Stomach (tissue), 4 donors: Measurements from ENCODE around the gene TCL1A.

ENCODE experiments used
- CTCF ChIP-seq, 7 experiments: fragments of 450-650 bp in 4 of 7; fragments of 200-600 bp in 3 of 7; sonication (generic) in 3 of 7; IDR thresholded peaks; one replicate each; pipeline ENCODE4 v1.5.1; 2016 to 2019; ENCODE audit warnings: antibody characterized with exemption in 7 of 7, control low read depth in 2 of 7, mild to moderate bottlenecking in 1 of 7
- EP300 ChIP-seq: sonication (generic); formaldehyde crosslinking; IDR thresholded peaks from one replicate; pipeline ENCODE4 v1.6.1; 2017; ENCODE audit warnings: antibody characterized with exemption
- POLR2A ChIP-seq, 4 donors: fragments of 450-650 bp; IDR thresholded peaks; one replicate each; pipeline ENCODE4 v1.6.1; 2016; ENCODE audit warnings: antibody characterized with exemption in 4 of 4, control low read depth in 2 of 4, mild to moderate bottlenecking in 1 of 4, moderate library complexity in 1 of 4
- POLR2AphosphoS5 ChIP-seq, 3 donors: sonication (generic); formaldehyde crosslinking; IDR thresholded peaks; one replicate each; pipeline ENCODE4 v1.6.1; 2016; ENCODE audit warnings: antibody characterized with exemption in 3 of 3

- no peak for TF ChIP-seq CTCF (IDR thresholded peaks at IDR 0.05)
- TF ChIP-seq POLR2A (IDR thresholded peaks at IDR 0.05) = no peak
- no peak for TF ChIP-seq POLR2AphosphoS5 (IDR thresholded peaks at IDR 0.05)
- TF ChIP-seq EP300 = no peak
Measured at GRCh38 chr14:95730126-95730525, 16.2 kb upstream of the TCL1A start.
